ENCODE measurements around the gene THSD7B. TPM values are rescaled to one million over a fixed set of nuclear protein-coding genes. Genes with fewer than 3 reads are reported as not detected.

Gene THSD7B
- total and polyA plus RNA-seq, 9 of the 15 experiments (the other 6 are each of a cell fraction or from before 2014, with no cell fraction given), result not detected

GRCh38 chr2:137211761-137212160 is 446.4 kb downstream of the THSD7B start:
- no peak for TF ChIP-seq BRCA1 (IDR thresholded peaks at IDR 0.05)
- TF ChIP-seq BRCA1 (CRISPR knock-in tag; IDR thresholded peaks at IDR 0.05), result no peak
- no peak for TF ChIP-seq MCM5 (IDR thresholded peaks at IDR 0.05; ENCODE audit: low read depth)
- TF ChIP-seq NR4A1 (CRISPR knock-in tag; IDR thresholded peaks at IDR 0.05), result no peak
- TF ChIP-seq NR4A1 (tag; IDR thresholded peaks at IDR 0.05), result no peak
- no peak for TF ChIP-seq ZBTB49 (CRISPR knock-in tag; IDR thresholded peaks at IDR 0.05; ENCODE audit: borderline replicate concordance)
- TF ChIP-seq FOXM1 (IDR thresholded peaks at IDR 0.05; ENCODE audit: low read depth), result no peak
- no peak for TF ChIP-seq FOXM1 (CRISPR knock-in tag; IDR thresholded peaks at IDR 0.05; ENCODE audit: low read depth)
- TF ChIP-seq ZSCAN32 (CRISPR knock-in tag; IDR thresholded peaks at IDR 0.05), result no peak
- no peak for TF ChIP-seq ZNF668 (CRISPR knock-in tag; IDR thresholded peaks at IDR 0.05)
- TF ChIP-seq SP2 (IDR thresholded peaks at IDR 0.05; ENCODE audit: extremely low read depth, low read depth, low read length, poor library complexity, severe bottlenecking), result no peak
- no peak for TF ChIP-seq DACH1 (IDR thresholded peaks at IDR 0.05; ENCODE audit: partially characterized antibody)
- no peak for TF ChIP-seq GATA2 (CRISPR knock-in tag; IDR thresholded peaks at IDR 0.05)
- TF ChIP-seq ZNF584 (CRISPR knock-in tag; IDR thresholded peaks at IDR 0.05; ENCODE audit: low read depth), result no peak
- TF ChIP-seq ZNF79 (CRISPR knock-in tag; IDR thresholded peaks at IDR 0.05; ENCODE audit: low read depth), result no peak
- TF ChIP-seq RREB1 (CRISPR knock-in tag; IDR thresholded peaks at IDR 0.05), result no peak
- no peak for TF ChIP-seq NCOA4 (IDR thresholded peaks at IDR 0.05; ENCODE audit: partially characterized antibody)
- H3K27ac ChIP-seq (ENCODE audit: extremely low read depth, low read depth, low read length), result no peak overlapping the region
- ATAC-seq, result no peak

More at GRCh38 chr2:137211761-137212160, 446.4 kb downstream of the THSD7B start:
- no peak overlapping the region for H3K4me3 ChIP-seq
- POLR2A ChIA-PET, result no interaction called here
- no peak overlapping the region for H2AFZ ChIP-seq (ENCODE audit: low read depth, low read length)
- no peaks in the 10 kb centered on the region for H3K9me1 ChIP-seq (ENCODE audit: control insufficient read depth, insufficient read depth, low read length)
- H3K4me2 ChIP-seq (ENCODE audit: insufficient read depth, low read length), result no peak overlapping the region
- H3K9ac ChIP-seq (ENCODE audit: insufficient read depth in 1 of 2, low read depth in 2 of 2, low read length in 2 of 2), result no peak overlapping the region
- no peak for DNase-seq (ENCODE audit: extremely low read depth in 1 of 4, low spot score in 3 of 4)
- H3K4me1 ChIP-seq (replicated peaks in 1 of 2; ENCODE audit: control insufficient read depth in 2 of 2, insufficient read depth in 2 of 2, low read length in 2 of 2), result no peaks in the 10 kb centered on the region
- H3K36me3 ChIP-seq (ENCODE audit: control insufficient read depth, insufficient read depth, low read length), result no peaks in the 10 kb centered on the region
- CTCF ChIA-PET (ENCODE audit: low intra/inter-chr PET ratio), result no interaction called here
- in situ Hi-C loops (cut with MboI) (no loop called here), intact Hi-C loops (cut with micrococcal nuclease) (no loop called here)
- no peaks in the 10 kb centered on the region; the same call in 1 of the 2 replicates for H3K9me3 ChIP-seq (replicated peaks; ENCODE audit: control insufficient read depth, insufficient read depth, low read depth, low read length)
- no peaks in the 10 kb centered on the region for H4K20me1 ChIP-seq (replicated peaks; ENCODE audit: control insufficient read depth, insufficient read depth, low read length)
- WGBS (ENCODE audit: insufficient coverage, low coverage, missing lambda C conversion rate), result 0% methylated on average over 1 of the region's 1 CpG
- FAIRE-seq, result no peak
- H3K79me2 ChIP-seq (ENCODE audit: control insufficient read depth, insufficient read depth, low read length), result no peaks in the 10 kb centered on the region
- no peaks in the 10 kb centered on the region for H3K27me3 ChIP-seq (ENCODE audit: control insufficient read depth in 2 of 2, insufficient read depth in 2 of 2, low read length in 2 of 2)
- no TSS peak for BruUV-seq (replicated peaks)

All from K562 (cell line).